Tibial nerve (tissue), 3 donors: ENCODE measurements around the gene MLLT11.

Experiments used
- CTCF ChIP-seq, 5 experiments: fragments of 200-600 bp in 3 of 5; fragments of 450-650 bp in 2 of 5; sonication (generic) in 3 of 5; IDR thresholded peaks; one replicate each; pipeline ENCODE4 v1.5.1; 2016 to 2019; ENCODE audit warnings: antibody characterized with exemption in 5 of 5, mild to moderate bottlenecking in 3 of 5, moderate library complexity in 2 of 5
- POLR2A ChIP-seq, 2 donors: fragments of 450-650 bp; IDR thresholded peaks; one replicate each; pipeline ENCODE4 v1.6.1; 2017; ENCODE audit warnings: antibody characterized with exemption in 2 of 2, mild to moderate bottlenecking in 2 of 2, moderate library complexity in 2 of 2

GRCh38 chr1:151065089-151065645 lies 5.0 kb downstream of the MLLT11 start:
- TF ChIP-seq CTCF (IDR thresholded peaks at IDR 0.05) = no peak
- TF ChIP-seq POLR2A (IDR thresholded peaks at IDR 0.05) = no peak
